Neuron (in vitro differentiated cells): Measurements from ENCODE around the gene ATP1A2.

Experiments used
- H2AFZ ChIP-seq: one replicate; pipeline ENCODE4 v1.6.1; 2013; ENCODE audit warnings: low read depth, mild to moderate bottlenecking, inconsistent platforms, low read length, moderate library complexity
- H3K27me3 ChIP-seq: one replicate; pipeline ENCODE4 v1.6.1; 2013; ENCODE audit warnings: low read length; ENCODE audit not compliant: insufficient read depth
- H3K36me3 ChIP-seq: one replicate; pipeline ENCODE4 v1.6.1; 2013; ENCODE audit warnings: low read length; ENCODE audit not compliant: insufficient read depth
- H3K4me1 ChIP-seq: one replicate; pipeline ENCODE4 v1.6.1; 2013; ENCODE audit warnings: low read length; ENCODE audit not compliant: insufficient read depth
- H3K4me3 ChIP-seq: 2 replicates; pipeline ENCODE4 v1.5.1; 2013; ENCODE audit warnings: mild to moderate bottlenecking, low read length, moderate library complexity
- H3K9me3 ChIP-seq: one replicate; pipeline ENCODE4 v1.6.1; 2013; ENCODE audit warnings: low read length

Gene ATP1A2

DNA sequence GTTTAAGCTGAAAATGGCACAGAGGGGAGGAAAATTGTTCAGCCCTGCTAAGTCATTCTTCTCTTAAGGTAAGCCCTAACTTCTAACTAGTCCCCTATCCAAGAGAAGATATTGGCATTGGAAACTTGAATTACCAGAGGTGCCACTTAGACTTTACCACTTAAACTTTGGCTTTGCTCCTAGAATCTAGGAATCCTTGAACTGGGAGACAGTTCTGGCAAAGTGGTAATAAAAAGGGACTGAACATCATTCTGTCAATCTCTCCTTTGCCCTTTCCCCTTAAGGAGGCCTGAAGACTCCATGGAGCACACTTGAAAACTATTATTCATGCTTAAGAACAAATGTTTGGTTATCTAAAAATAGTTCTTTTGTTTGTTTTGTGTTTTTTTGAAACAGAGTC is 44.3 kb downstream of the ATP1A2 start:
- H3K4me1 ChIP-seq, result no peaks in the 10 kb centered on the region
- no peaks in the 10 kb centered on the region for H3K27me3 ChIP-seq
- H2AFZ ChIP-seq, result no peak overlapping the region
- H3K4me3 ChIP-seq, result no peak overlapping the region
- no peaks in the 10 kb centered on the region for H3K9me3 ChIP-seq
- H3K36me3 ChIP-seq, result no peaks in the 10 kb centered on the region

DNA sequence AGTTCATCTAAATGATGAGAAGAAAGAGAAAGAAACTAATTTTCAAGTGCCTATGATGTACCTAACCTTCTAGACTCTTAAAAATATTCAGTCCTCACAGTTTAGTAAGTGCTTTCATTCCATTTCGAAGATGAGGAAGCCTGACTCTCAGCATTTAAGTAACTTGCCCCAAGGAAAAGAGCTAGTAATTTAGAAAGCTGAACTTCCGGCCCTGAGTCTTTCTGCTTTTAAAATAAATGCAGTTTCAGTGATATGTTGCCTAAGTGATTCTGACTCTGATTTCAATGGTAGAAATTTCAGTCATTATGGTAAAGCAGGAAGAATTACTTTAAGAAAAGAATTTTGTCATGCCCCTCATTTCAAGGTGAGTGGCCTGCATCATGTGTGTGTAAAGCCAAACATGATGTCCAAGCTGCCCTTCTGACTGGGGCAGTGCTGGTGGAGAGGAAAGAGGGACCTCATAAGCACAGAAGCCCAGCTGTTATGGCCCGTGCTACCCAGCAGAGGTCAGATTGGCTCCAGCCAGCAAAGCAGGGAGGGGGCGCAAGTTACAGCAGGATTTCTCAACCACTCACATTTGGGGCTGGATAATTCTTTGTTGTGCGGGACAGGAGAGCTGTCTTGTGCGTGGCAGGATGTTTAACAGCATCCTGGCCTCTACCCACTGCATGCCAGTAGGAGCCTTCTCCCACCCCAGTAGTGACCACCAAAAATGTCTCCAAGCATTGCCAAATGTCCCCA is 46.6 kb downstream of the ATP1A2 start:
- Histone ChIP-seq H2AFZ (no peak overlapping the region), H3K36me3 (no peaks in the 10 kb centered on the region), H3K4me1 (no peaks in the 10 kb centered on the region), H3K4me3 (no peak overlapping the region), H3K27me3 (peaks cover 2% of the 10 kb centered on the region), H3K9me3 (no peaks in the 10 kb centered on the region)

DNA sequence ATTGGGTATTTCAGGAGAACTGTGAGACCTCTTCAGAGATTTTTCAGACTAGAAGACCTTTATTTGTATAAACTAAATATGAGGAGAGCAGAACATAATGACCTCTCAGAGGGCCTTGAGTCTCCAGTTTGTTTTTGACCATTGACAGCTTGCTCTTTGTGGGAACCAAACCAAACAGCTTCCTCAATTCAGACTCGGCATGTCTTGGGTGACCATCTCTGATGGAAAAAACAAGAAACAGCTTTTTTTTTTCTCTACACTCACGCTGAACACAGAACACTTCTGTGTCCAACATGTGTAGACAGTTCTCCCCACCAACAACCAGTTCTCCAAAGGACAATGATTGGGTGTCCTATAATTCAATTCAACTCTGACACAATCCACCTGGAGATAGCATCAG is 47.4 kb downstream of the ATP1A2 start:
- Histone ChIP-seq H3K9me3 (no peaks in the 10 kb centered on the region), H3K36me3 (no peaks in the 10 kb centered on the region), H3K27me3 (peaks cover 9% of the 10 kb centered on the region), H3K4me1 (no peaks in the 10 kb centered on the region), H3K4me3 (no peak overlapping the region), H2AFZ (no peak overlapping the region)

DNA sequence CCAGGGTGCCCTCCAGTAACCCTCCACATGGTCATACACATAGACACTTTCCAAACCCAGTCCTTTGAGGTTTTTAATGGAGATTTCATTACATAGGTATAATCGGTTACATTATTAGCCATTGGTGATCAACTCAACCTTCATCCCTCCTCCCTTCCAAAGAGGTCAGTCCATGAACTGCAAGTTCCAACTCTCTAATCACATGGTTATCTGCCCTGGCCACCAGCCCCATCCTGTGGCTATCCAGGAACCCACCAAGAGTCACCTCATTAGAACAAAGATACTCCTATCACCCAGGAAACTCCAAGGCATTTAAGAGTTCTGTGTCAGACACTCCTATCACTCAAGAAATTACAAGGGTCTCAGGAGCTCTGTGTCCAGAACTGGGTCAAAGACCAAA is 48.1 kb downstream of the ATP1A2 start:
- H2AFZ ChIP-seq, result no peak overlapping the region
- peaks cover 2% of the 10 kb centered on the region for H3K4me1 ChIP-seq
- no peak overlapping the region for H3K4me3 ChIP-seq
- no peaks in the 10 kb centered on the region for H3K36me3 ChIP-seq
- peaks cover 11% of the 10 kb centered on the region for H3K27me3 ChIP-seq
- H3K9me3 ChIP-seq, result no peaks in the 10 kb centered on the region

DNA sequence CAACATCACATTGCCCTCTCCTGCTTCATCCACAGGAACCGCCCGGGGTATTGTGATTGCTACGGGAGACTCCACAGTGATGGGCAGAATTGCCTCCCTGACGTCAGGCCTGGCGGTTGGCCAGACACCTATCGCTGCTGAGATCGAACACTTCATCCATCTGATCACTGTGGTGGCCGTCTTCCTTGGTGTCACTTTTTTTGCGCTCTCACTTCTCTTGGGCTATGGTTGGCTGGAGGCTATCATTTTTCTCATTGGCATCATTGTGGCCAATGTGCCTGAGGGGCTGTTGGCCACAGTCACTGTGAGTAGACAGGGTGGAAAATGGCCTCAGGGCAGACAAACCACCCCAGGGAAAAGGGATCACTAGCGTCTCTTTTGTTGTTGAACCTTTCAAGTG is 48.6 kb downstream of the ATP1A2 start:
- peaks cover 7% of the 10 kb centered on the region for H3K4me1 ChIP-seq
- no peaks in the 10 kb centered on the region for H3K9me3 ChIP-seq
- H3K27me3 ChIP-seq, result peaks cover 11% of the 10 kb centered on the region
- no peak overlapping the region for H2AFZ ChIP-seq
- H3K4me3 ChIP-seq, result no peak overlapping the region
- no peaks in the 10 kb centered on the region for H3K36me3 ChIP-seq

- Histone ChIP-seq H3K4me1 (peaks cover 28% of the 10 kb centered on the region), H3K4me3 (no peak overlapping the region), H3K9me3 (no peaks in the 10 kb centered on the region), H3K27me3 (peaks cover 11% of the 10 kb centered on the region), H3K36me3 (no peaks in the 10 kb centered on the region), H2AFZ (no peak overlapping the region)
These were observed 50.8 kb downstream of the ATP1A2 start for GRCh38 chr1:160166166-160166868.

- Histone ChIP-seq H3K4me3 (no peak overlapping the region), H2AFZ (no peak overlapping the region), H3K36me3 (no peaks in the 10 kb centered on the region), H3K9me3 (no peaks in the 10 kb centered on the region), H3K27me3 (peaks cover 11% of the 10 kb centered on the region), H3K4me1 (peaks cover 35% of the 10 kb centered on the region)
These were observed 51.5 kb downstream of the ATP1A2 start for GRCh38 chr1:160167056-160167455.

GRCh38 chr1:160167580-160167979 is 52.0 kb downstream of the ATP1A2 start:
- Histone ChIP-seq H3K4me1 (peaks cover 40% of the 10 kb centered on the region), H2AFZ (no peak overlapping the region), H3K4me3 (no peak overlapping the region), H3K9me3 (no peaks in the 10 kb centered on the region), H3K36me3 (no peaks in the 10 kb centered on the region), H3K27me3 (peaks cover 11% of the 10 kb centered on the region)

DNA sequence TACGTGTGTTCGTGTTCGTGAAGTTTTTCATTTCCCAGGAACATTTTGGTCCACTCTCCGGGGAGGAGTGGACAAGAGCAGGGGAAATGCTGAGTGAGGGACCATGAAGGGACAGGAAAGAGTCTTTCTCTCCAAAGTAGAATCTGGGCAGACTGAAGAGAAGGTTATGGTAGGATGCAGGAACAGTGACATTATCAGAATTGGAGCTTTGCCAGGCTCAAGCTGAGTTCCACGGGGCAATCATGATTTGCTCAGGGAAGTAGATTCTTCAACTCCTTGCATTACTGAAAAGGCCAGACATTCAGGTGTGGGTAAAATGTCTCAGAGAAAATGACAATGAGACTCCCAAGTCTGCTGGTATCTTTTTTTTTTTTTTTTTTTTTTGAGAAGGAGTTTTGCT is 52.5 kb downstream of the ATP1A2 start:
- Histone ChIP-seq H3K27me3 (peaks cover 11% of the 10 kb centered on the region), H3K36me3 (no peaks in the 10 kb centered on the region), H3K4me3 (no peak overlapping the region), H3K9me3 (no peaks in the 10 kb centered on the region), H2AFZ (no peak overlapping the region), H3K4me1 (peaks cover 40% of the 10 kb centered on the region)

- H3K36me3 ChIP-seq, result no peaks in the 10 kb centered on the region
- H3K4me3 ChIP-seq, result no peak overlapping the region
- peaks cover 11% of the 10 kb centered on the region for H3K27me3 ChIP-seq
- no peaks in the 10 kb centered on the region for H3K9me3 ChIP-seq
- peaks cover 40% of the 10 kb centered on the region for H3K4me1 ChIP-seq
- no peak overlapping the region for H2AFZ ChIP-seq
These were observed 53.2 kb downstream of the ATP1A2 start for GRCh38 chr1:160168609-160169369.

- peaks cover 40% of the 10 kb centered on the region for H3K4me1 ChIP-seq
- H3K27me3 ChIP-seq, result peaks cover 11% of the 10 kb centered on the region
- H3K4me3 ChIP-seq, result no peak overlapping the region
- H2AFZ ChIP-seq, result no peak overlapping the region
- H3K36me3 ChIP-seq, result no peaks in the 10 kb centered on the region
- no peaks in the 10 kb centered on the region for H3K9me3 ChIP-seq
These were observed 54.2 kb downstream of the ATP1A2 start for GRCh38 chr1:160169553-160170399.

- Histone ChIP-seq H2AFZ (no peak overlapping the region), H3K27me3 (peaks cover 11% of the 10 kb centered on the region), H3K9me3 (peaks cover under 1% of the 10 kb centered on the region), H3K4me1 (peaks cover 40% of the 10 kb centered on the region), H3K4me3 (no peak overlapping the region), H3K36me3 (no peaks in the 10 kb centered on the region)
These were observed 55.8 kb downstream of the ATP1A2 start for GRCh38 chr1:160171354-160171753.
